GM12878 (cell line): ENCODE measurements around the gene ARHGEF10L. TPM values are rescaled to one million over a fixed set of nuclear protein-coding genes. Genes with fewer than 3 reads are reported as not detected.

Source experiments
- ATAC-seq: fragments of 200-7000 bp; cut with Tn5 transposase; 3 replicates; pipeline ENCODE4 v1.9.1; 2020; ENCODE audit warnings: mild to moderate bottlenecking, moderate library complexity
- BruUV-seq: library from RNA; stranded (reverse); fragments of 400-500 nt; replicated peaks from 2 replicates; lab custom pipeline; 2021; lab: Mats Ljungman, UMichigan
- CTCF ChIA-PET: fragments of 300-600 bp; sonication (Branson Sonifier 250); formaldehyde crosslinking; extraction: SDS; loops from one replicate; lab custom pipeline; 2021; ENCODE audit warnings: inconsistent platforms; lab: Yijun Ruan, JAX
- POLR2A ChIA-PET: fragments of 350-600 bp; formaldehyde crosslinking; extraction: SDS; loops from one replicate; lab custom pipeline; 2021; ENCODE audit warnings: inconsistent platforms; lab: Charles Lee
- RAD21 ChIA-PET: fragments of 300-600 bp; sonication (Branson Sonifier 250); formaldehyde crosslinking; loops from one replicate; lab custom pipeline; 2023; ENCODE audit warnings: antibody characterized with exemption; ENCODE audit not compliant: unreplicated experiment; lab: Charles Lee
- SMC1A ChIA-PET: fragments of 300-600 bp; sonication (Branson Sonifier 250); formaldehyde crosslinking; loops from one replicate; lab custom pipeline; 2023; ENCODE audit not compliant: unreplicated experiment, uncharacterized antibody; lab: Charles Lee
- DNase-seq: peaks from one replicate; pipeline ENCODE4 v3.0.0-alpha.2; 2011; ENCODE audit warnings: low read depth, low spot score
- FAIRE-seq: peaks from 3 replicates; lab custom pipeline; 2011; peaks lifted over from hg19 to GRCh38; lab: Jason Lieb, UNC
- H2AFZ ChIP-seq: 2 replicates; pipeline ENCODE4 v1.6.0; 2011; ENCODE audit warnings: low read depth, low read length, control low read depth; ENCODE audit not compliant: control insufficient read depth
- H3K27ac ChIP-seq: 2 replicates; pipeline ENCODE4 v1.5.1; 2011; ENCODE audit warnings: control low read depth; ENCODE audit not compliant: control insufficient read depth, insufficient read depth
- H3K27me3 ChIP-seq, 2 experiments: replicated peaks in 1 of 2; 2 replicates each; pipeline versions ENCODE4 v1.6.0 to v1.6.1; 2011; ENCODE audit warnings: low read length in 1 of 2; ENCODE audit not compliant: control insufficient read depth in 2 of 2, insufficient read depth in 2 of 2
- H3K36me3 ChIP-seq, 2 experiments: 2 replicates each; pipeline ENCODE4 v1.5.1; 2011; ENCODE audit warnings: low read length in 1 of 2; ENCODE audit not compliant: control insufficient read depth in 2 of 2, insufficient read depth in 2 of 2
- H3K4me1 ChIP-seq: 2 replicates; pipeline ENCODE4 v1.6.1; 2011; ENCODE audit warnings: mild to moderate bottlenecking, low read length, moderate library complexity, mixed read lengths; ENCODE audit not compliant: control insufficient read depth, insufficient read depth
- H3K4me2 ChIP-seq: 2 replicates; pipeline ENCODE4 v1.6.0; 2011; ENCODE audit warnings: control low read depth; ENCODE audit not compliant: control insufficient read depth, insufficient read depth
- H3K4me3 ChIP-seq: fragments of 200-600 bp; sonication (generic); 2 replicates; pipeline ENCODE4 v1.5.1; 2016
- H3K79me2 ChIP-seq: 2 replicates; pipeline ENCODE4 v1.6.0; 2011; ENCODE audit warnings: low read length; ENCODE audit not compliant: control insufficient read depth, insufficient read depth
- H3K9ac ChIP-seq: 2 replicates; pipeline ENCODE4 v1.8.0; 2011; ENCODE audit warnings: low read length, control low read depth, mixed read lengths; ENCODE audit not compliant: control insufficient read depth, insufficient read depth
- H3K9me3 ChIP-seq: replicated peaks from 3 replicates; pipeline ENCODE4 v1.5.1; 2011; ENCODE audit warnings: mild to moderate bottlenecking, low read length; ENCODE audit not compliant: control insufficient read depth, insufficient read depth
- H4K20me1 ChIP-seq: 2 replicates; pipeline ENCODE4 v1.6.0; 2011; ENCODE audit not compliant: control insufficient read depth, insufficient read depth
- ATF3 ChIP-seq: IDR thresholded peaks from 2 replicates; pipeline ENCODE4 v1.6.1; 2011; ENCODE audit warnings: low read depth, mild to moderate bottlenecking, low read length, moderate library complexity, borderline replicate concordance; ENCODE audit errors: extremely low read depth
- ATF7 ChIP-seq: fragments of 450-650 bp; IDR thresholded peaks from 2 replicates; pipeline ENCODE4 v1.6.1; 2016; ENCODE audit warnings: low read depth, mild to moderate bottlenecking
- CREM ChIP-seq: IDR thresholded peaks from 2 replicates; pipeline ENCODE4 v1.6.1; 2014; ENCODE audit warnings: antibody characterized with exemption, low read depth
- DPF2 ChIP-seq: fragments of 450-650 bp; IDR thresholded peaks from 2 replicates; pipeline ENCODE4 v1.6.1; 2017; ENCODE audit warnings: mild to moderate bottlenecking
- HDAC6 ChIP-seq: fragments of 200-600 bp; sonication (generic); IDR thresholded peaks from one replicate; pipeline ENCODE4 v1.8.0; 2017; ENCODE audit warnings: antibody characterized with exemption; ENCODE audit not compliant: unreplicated experiment
- IRF3 ChIP-seq: fragments of 450-650 bp; IDR thresholded peaks from 2 replicates; pipeline ENCODE4 v1.6.1; 2014; ENCODE audit warnings: mild to moderate bottlenecking
- MXI1 ChIP-seq: fragments of 150-350 bp; IDR thresholded peaks from 2 replicates; pipeline ENCODE4 v1.6.1; 2011; ENCODE audit warnings: low read depth, mild to moderate bottlenecking, inconsistent platforms, low read length, improper control_type of control experiment
- NFIC ChIP-seq: IDR thresholded peaks from 2 replicates; pipeline ENCODE4 v1.6.1; 2012; ENCODE audit warnings: low read depth, mild to moderate bottlenecking, inconsistent platforms, low read length, moderate library complexity
- PBX3 ChIP-seq: IDR thresholded peaks from 2 replicates; pipeline ENCODE4 v1.6.1; 2011; ENCODE audit warnings: mild to moderate bottlenecking, low read depth, low read length, moderate library complexity; ENCODE audit not compliant: insufficient replicate concordance
- SIX5 ChIP-seq: IDR thresholded peaks from 2 replicates; pipeline ENCODE4 v1.6.1; 2011; ENCODE audit warnings: mild to moderate bottlenecking, low read depth, low read length, moderate library complexity; ENCODE audit not compliant: severe bottlenecking
- SKIL ChIP-seq: fragments of 450-650 bp; IDR thresholded peaks from 2 replicates; pipeline ENCODE4 v1.6.1; 2017; ENCODE audit warnings: mild to moderate bottlenecking, low read depth, inconsistent platforms; ENCODE audit not compliant: poor library complexity, severe bottlenecking
- SMC3 ChIP-seq: IDR thresholded peaks from 2 replicates; pipeline ENCODE4 v1.6.1; 2011; ENCODE audit warnings: low read length, improper control_type of control experiment, borderline replicate concordance
- SP1 ChIP-seq: IDR thresholded peaks from one replicate; pipeline ENCODE4 v1.6.1; 2011; ENCODE audit warnings: low read depth, low read length
- SREBF2 ChIP-seq: IDR thresholded peaks from 2 replicates; pipeline ENCODE4 v1.6.1; 2012; ENCODE audit warnings: mild to moderate bottlenecking, low read length
- TARDBP ChIP-seq: IDR thresholded peaks from 2 replicates; pipeline ENCODE4 v1.6.1; 2016; ENCODE audit warnings: borderline replicate concordance
- TCF12 ChIP-seq: IDR thresholded peaks from 2 replicates; pipeline ENCODE4 v1.6.1; 2011; ENCODE audit warnings: low read depth, mild to moderate bottlenecking, low read length
- YBX1 ChIP-seq: fragments of 450-650 bp; IDR thresholded peaks from 2 replicates; pipeline ENCODE4 v1.6.1; 2016; ENCODE audit warnings: antibody characterized with exemption
- ZNF217 ChIP-seq: fragments of 450-650 bp; IDR thresholded peaks from 2 replicates; pipeline ENCODE4 v1.6.1; 2017; ENCODE audit warnings: antibody characterized with exemption, mild to moderate bottlenecking
- WGBS: methylation state at CpG from one replicate; pipeline ENCODE4 v1.1.6; 2016; ENCODE audit warnings: low lambda C conversion rate; ENCODE audit not compliant: insufficient replicate concordance, insufficient coverage; ENCODE audit errors: missing lambda C conversion rate; 5-methylcytosine and 5-hydroxymethylcytosine counted together
- in situ Hi-C: fragments of 300-500 bp; cut with MboI; formaldehyde crosslinking; loops from 9 replicates; pipeline ENCODE4 v1.14.3; 2018; ENCODE audit warnings: mixed read lengths
- intact Hi-C: fragments of 100-400 bp; cut with micrococcal nuclease; formaldehyde crosslinking; loops from one replicate; pipeline ENCODE4 v1.14.2; 2022; ENCODE audit not compliant: unreplicated experiment
- polyA plus RNA-seq, 11 experiments: library from polyadenylated mRNA; depleted of rRNA in 4 of 11; unstranded in 6 of 11; stranded (reverse) in 5 of 11; fragments of >200 nt; fragmentation: Nextera tagmentation in 4 of 11; fragmentation: Illumina TruSeq in 1 of 11; extraction: Ambion mirVana in 4 of 11; extraction: Trizol in 1 of 11; gene quantifications; 1 replicate in 1 of 11; 2 replicates in 10 of 11; pipeline versions ENCODE4 v1.2.1 to v1.2.3, GENCODE V29; 2011 to 2016; ENCODE audit warnings: inconsistent platforms in 2 of 11, missing spikeins in 2 of 11, low read depth in 1 of 11
- total RNA-seq, 4 experiments: library from RNA; depleted of rRNA in 3 of 4; stranded (reverse); fragments of >200 nt in 3 of 4; fragmentation: Illumina TruSeq in 1 of 4; extraction: Trizol in 1 of 4; gene quantifications; 2 replicates each; pipeline versions ENCODE4 v1.2.1 to v1.2.3, GENCODE V29; 2013 to 2021

The ARHGEF10L gene
- total and polyA plus RNA-seq, 10 of the 15 experiments (the other 5 are each of a cell fraction or from before 2014, with no cell fraction given), result 0.05 to 0.94 (median 0.28) TPM; not detected in 2

GRCh38 chr1:17525996-17526686 lies 13.4 kb upstream of the ARHGEF10L start:
- no peaks in the 10 kb centered on the region for H3K4me1 ChIP-seq
- ChIA-PET RAD21 (interaction anchor here (1.7 kb wide), 1 partner anchor 10 kb away, joined by 5 read pairs; no protein-coding TSS in a partner anchor), POLR2A (no interaction called here), SMC1A (no interaction called here), CTCF (no interaction called here)
- H3K79me2 ChIP-seq, result no peaks in the 10 kb centered on the region
- no peaks in the 10 kb centered on the region for H3K9me3 ChIP-seq
- no peak overlapping the region for H3K4me2 ChIP-seq
- no peak for FAIRE-seq
- 32% methylated on average over 4 of the region's 4 CpGs for WGBS
- no peaks in the 10 kb centered on the region for H4K20me1 ChIP-seq
- BruUV-seq, result no TSS peak
- no peaks in the 10 kb centered on the region; a peak in 3 of 4 replicates for H3K27me3 ChIP-seq
- intact Hi-C loops (no loop called here), in situ Hi-C loops (no loop called here)
- ATAC-seq, result no peak
- H3K9ac ChIP-seq, result no peak overlapping the region
- no peak overlapping the region for H3K27ac ChIP-seq
- no peaks in the 10 kb centered on the region for H3K36me3 ChIP-seq
- DNase-seq, result no peak
- no peak overlapping the region for H3K4me3 ChIP-seq
- TF ChIP-seq MXI1, result no peak
- TF ChIP-seq ATF7, result no peak
- no peak for TF ChIP-seq YBX1
- TF ChIP-seq SKIL, result no peak
- no peak for TF ChIP-seq TCF12
- TF ChIP-seq IRF3, result no peak
- no peak for TF ChIP-seq TARDBP
- TF ChIP-seq CREM, result no peak
- no peak for TF ChIP-seq SIX5
- TF ChIP-seq NFIC, result no peak
- no peak for TF ChIP-seq SREBF2
- TF ChIP-seq SP1, result no peak
- TF ChIP-seq PBX3, result no peak
- no peak for TF ChIP-seq ATF3
- no peak for TF ChIP-seq DPF2
- TF ChIP-seq ZNF217, result no peak
- TF ChIP-seq HDAC6, result no peak
- TF ChIP-seq SMC3, result no peak
- H2AFZ ChIP-seq, result no peak overlapping the region
